Measurements from ENCODE around the gene EVX2. TPM values are rescaled to one million over a fixed set of nuclear protein-coding genes. Genes with fewer than 3 reads are reported as not detected.
A peak's percentile ranks its signal among the peaks of the same experiment; 100 is the strongest.

EVX2 gene
- total RNA-seq, 1 donor from 2014 or later: not detected

- peaks cover 15% of the 10 kb centered on the region for H3K4me1 Mint-ChIP-seq
- H3K27me3 ChIP-seq: peaks cover 100% of the 10 kb centered on the region
- H3F3A ChIP-seq (ENCODE audit: low read depth): no peaks in the 10 kb centered on the region
- H2AFZ ChIP-seq (replicated peaks): no peak overlapping the region
- H3K4me1 ChIP-seq: no peaks in the 10 kb centered on the region
- no peak overlapping the region for H3K4me3 Mint-ChIP-seq
- H3K27ac ChIP-seq: no peak overlapping the region
- H3K9me3 ChIP-seq (ENCODE audit: low read depth): no peaks in the 10 kb centered on the region
- no peaks in the 10 kb centered on the region for H3K36me3 ChIP-seq
- peaks cover 88% of the 10 kb centered on the region for H3K27me3 Mint-ChIP-seq (ENCODE audit: insufficient read depth, low read depth)
- H3K27ac Mint-ChIP-seq: no peak overlapping the region
- no peaks in the 10 kb centered on the region for H3K36me3 Mint-ChIP-seq
- TF ChIP-seq EZH2 (IDR thresholded peaks at IDR 0.05) (peak; percentile 92), EZH2phosphoT487 (IDR thresholded peaks at IDR 0.05) (peak; percentile 85), CTCF (IDR thresholded peaks at IDR 0.05) (no peak)
- peaks cover 13% of the 10 kb centered on the region for H3K9me3 Mint-ChIP-seq
- H3K79me2 ChIP-seq (ENCODE audit: low read depth): no peaks in the 10 kb centered on the region
- H3K4me3 ChIP-seq: no peak overlapping the region
- H3K9ac ChIP-seq: no peak overlapping the region
- peaks cover 96% of the 10 kb centered on the region for H4K20me1 ChIP-seq (ENCODE audit: low read depth)
- no peak for DNase-seq (ENCODE audit: low spot score)
- no peak overlapping the region for H3K4me2 ChIP-seq
Observed at GRCh38 chr2:176105078-176105729, 21.4 kb upstream of the EVX2 start.

- Mint-ChIP-seq H3K27ac (no peak overlapping the region), H3K9me3 (peaks cover 10% of the 10 kb centered on the region), H3K4me3 (no peak overlapping the region), H3K27me3 (ENCODE audit: insufficient read depth, low read depth) (peaks cover 86% of the 10 kb centered on the region), H3K36me3 (no peaks in the 10 kb centered on the region), H3K4me1 (peaks cover 15% of the 10 kb centered on the region)
- Histone ChIP-seq H3K4me1 (no peaks in the 10 kb centered on the region), H3K9ac (no peak overlapping the region), H3K79me2 (ENCODE audit: low read depth) (no peaks in the 10 kb centered on the region), H4K20me1 (ENCODE audit: low read depth) (peaks cover 95% of the 10 kb centered on the region), H3K36me3 (no peaks in the 10 kb centered on the region), H3K27me3 (peaks cover 100% of the 10 kb centered on the region), H3K4me2 (no peak overlapping the region), H3F3A (ENCODE audit: low read depth) (no peaks in the 10 kb centered on the region), H3K27ac (no peak overlapping the region), H3K4me3 (no peak overlapping the region), H2AFZ (replicated peaks) (no peak overlapping the region), H3K9me3 (ENCODE audit: low read depth) (no peaks in the 10 kb centered on the region)
- TF ChIP-seq CTCF (IDR thresholded peaks at IDR 0.05) (no peak), EZH2phosphoT487 (IDR thresholded peaks at IDR 0.05) (peak; percentile 94), EZH2 (IDR thresholded peaks at IDR 0.05) (peak; percentile 98)
- no peak for DNase-seq (ENCODE audit: low spot score)
Observed at GRCh38 chr2:176104316-176105077, 20.7 kb upstream of the EVX2 start.

- Histone ChIP-seq H3K27me3 (peaks cover 100% of the 10 kb centered on the region), H3F3A (ENCODE audit: low read depth) (no peaks in the 10 kb centered on the region), H3K4me2 (no peak overlapping the region), H3K27ac (no peak overlapping the region), H3K79me2 (ENCODE audit: low read depth) (no peaks in the 10 kb centered on the region), H3K36me3 (no peaks in the 10 kb centered on the region), H3K9me3 (ENCODE audit: low read depth) (no peaks in the 10 kb centered on the region), H4K20me1 (ENCODE audit: low read depth) (peaks cover 95% of the 10 kb centered on the region), H3K4me1 (no peaks in the 10 kb centered on the region), H3K4me3 (no peak overlapping the region), H2AFZ (replicated peaks) (no peak overlapping the region), H3K9ac (no peak overlapping the region)
- DNase-seq (ENCODE audit: low spot score): no peak
- peaks cover 10% of the 10 kb centered on the region for H3K4me1 Mint-ChIP-seq
- H3K9me3 Mint-ChIP-seq: peaks cover 7% of the 10 kb centered on the region
- peaks cover 86% of the 10 kb centered on the region for H3K27me3 Mint-ChIP-seq (ENCODE audit: insufficient read depth, low read depth)
- TF ChIP-seq EZH2phosphoT487 (IDR thresholded peaks at IDR 0.05) (no peak), EZH2 (IDR thresholded peaks at IDR 0.05) (no peak), CTCF (IDR thresholded peaks at IDR 0.05) (no peak)
- H3K36me3 Mint-ChIP-seq: no peaks in the 10 kb centered on the region
- no peak overlapping the region for H3K27ac Mint-ChIP-seq
- H3K4me3 Mint-ChIP-seq: no peak overlapping the region
Observed at GRCh38 chr2:176103742-176104315, 20.1 kb upstream of the EVX2 start.

Data from neural progenitor cell (in vitro differentiated cells).